HK-2 (cell line): ENCODE data around the gene KISS1R.
A peak's percentile ranks its signal among the peaks of the same experiment; 100 is the strongest.

ENCODE experiments used
- DNase-seq: peaks from one replicate; pipeline ENCODE4 v3.0.0-alpha.2; 2018; ENCODE audit not compliant: unreplicated experiment

The KISS1R gene

DNA sequence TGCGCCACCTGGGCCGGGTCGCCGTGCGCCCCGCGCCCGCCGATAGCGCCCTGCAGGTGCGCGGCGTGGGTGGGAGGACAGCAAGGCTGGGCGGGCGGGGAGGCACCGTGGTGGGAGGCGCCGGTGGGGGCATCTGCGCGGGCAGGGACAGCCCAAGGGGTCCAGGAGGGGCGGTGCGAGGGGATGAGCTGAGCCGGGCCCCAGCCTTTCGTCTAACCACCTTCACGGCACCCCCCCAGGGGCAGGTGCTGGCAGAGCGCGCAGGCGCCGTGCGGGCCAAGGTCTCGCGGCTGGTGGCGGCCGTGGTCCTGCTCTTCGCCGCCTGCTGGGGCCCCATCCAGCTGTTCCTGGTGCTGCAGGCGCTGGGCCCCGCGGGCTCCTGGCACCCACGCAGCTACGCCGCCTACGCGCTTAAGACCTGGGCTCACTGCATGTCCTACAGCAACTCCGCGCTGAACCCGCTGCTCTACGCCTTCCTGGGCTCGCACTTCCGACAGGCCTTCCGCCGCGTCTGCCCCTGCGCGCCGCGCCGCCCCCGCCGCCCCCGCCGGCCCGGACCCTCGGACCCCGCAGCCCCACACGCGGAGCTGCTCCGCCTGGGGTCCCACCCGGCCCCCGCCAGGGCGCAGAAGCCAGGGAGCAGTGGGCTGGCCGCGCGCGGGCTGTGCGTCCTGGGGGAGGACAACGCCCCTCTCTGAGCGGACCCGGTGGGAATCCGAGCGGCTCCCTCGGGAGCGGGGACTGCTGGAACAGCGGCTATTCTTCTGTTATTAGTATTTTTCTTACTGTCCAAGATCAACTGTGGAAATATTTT is 3.1 kb downstream of the KISS1R start:
- peak; percentile 31 for DNase-seq

DNA sequence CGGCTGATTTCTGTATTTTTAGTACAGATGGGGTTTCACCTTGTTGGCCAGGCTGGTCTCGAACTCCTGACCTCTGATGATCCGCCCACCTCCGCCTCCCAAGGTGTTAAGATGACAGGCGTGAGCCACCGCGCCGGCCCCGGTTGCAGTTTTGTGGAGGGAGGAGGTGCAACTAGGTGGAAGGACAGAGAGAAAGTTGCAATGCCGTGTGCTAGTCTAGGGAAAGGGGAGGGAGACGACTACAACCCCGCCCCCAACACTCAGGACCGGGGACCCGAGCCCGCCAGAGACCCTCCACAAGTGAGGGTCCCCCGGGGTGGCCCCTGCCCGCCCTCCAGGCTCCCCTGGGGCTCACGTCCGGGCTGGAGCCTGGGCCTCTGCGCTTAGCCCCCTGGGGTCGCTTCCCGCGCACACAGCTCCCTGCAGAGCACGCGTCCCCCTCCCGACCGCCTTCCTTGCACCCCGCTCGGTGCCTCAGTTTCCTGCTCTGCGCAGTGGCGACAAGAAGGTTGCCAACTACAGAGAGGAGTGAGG is 7.5 kb downstream of the KISS1R start:
- peak; percentile 29 for DNase-seq

DNA sequence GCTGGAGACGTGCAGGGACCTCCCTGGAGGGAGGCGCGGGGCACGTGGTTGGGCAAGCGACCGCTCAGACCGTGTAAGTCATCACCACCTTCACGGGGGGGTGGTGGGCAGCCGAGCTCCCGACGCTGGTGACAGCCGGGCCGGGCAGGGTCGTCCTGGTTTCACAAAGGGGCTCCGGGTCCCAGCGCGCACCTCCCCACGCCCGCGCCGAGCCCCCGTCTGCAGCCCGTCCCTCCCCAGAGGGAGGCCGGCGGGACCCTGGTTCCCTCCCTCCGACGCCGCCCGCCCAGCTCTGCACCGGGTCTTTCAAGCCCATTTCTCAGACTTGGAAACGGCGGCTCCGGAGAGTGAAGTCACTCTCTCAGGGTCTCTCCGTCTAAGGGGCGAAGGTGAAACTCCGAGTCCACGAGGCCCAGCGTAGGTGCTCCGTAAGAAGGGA is 8.0 kb downstream of the KISS1R start:
- peak; percentile 68 for DNase-seq

DNA sequence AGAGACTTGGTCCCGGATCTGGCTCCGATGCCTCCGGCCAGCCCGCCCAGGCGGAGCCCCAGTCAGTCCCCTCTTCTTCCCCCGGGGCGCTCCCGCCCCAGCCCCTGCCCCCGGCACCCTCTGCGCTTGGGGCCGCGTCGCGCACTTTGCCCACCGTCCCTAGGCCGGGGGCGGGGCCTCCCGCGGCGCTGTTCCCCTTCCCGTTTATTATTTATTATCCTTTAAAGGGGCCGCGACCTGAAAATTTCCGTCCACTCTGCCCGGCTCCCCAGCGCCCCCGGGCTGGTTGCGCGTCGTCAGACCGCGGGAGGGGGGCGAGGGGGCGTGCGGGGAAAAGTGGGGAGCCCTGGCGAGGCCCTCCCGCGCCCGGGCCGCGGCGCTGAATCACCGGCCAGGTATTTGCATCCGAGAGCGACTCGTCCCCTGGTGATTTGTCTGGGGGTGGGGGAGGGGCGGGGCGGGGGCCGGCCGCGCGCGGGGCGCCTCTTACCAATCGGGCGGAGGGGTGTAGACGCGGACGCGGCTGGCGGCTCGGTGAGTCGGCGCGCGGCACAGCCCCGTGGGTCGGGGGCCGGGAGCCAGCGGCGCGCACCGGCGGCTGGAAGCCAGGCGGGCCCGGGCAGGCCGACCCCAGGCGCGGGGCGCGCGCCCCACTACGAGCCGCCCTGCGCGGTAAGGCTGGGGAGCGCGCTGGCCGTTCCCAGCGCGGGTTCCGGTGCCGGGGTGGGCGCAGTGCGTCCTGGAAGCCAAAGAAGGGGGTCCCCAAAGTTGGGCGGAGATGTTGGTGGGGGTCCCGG is 8.6 kb downstream of the KISS1R start, which contains the start of gene ARID3A:
ARID3A (plus strand) TSS at position 510 of the 797 bp plus-strand sequence. CDS start 3,494 bp downstream, outside the sequence.
- peak; percentile 88 for DNase-seq

DNA sequence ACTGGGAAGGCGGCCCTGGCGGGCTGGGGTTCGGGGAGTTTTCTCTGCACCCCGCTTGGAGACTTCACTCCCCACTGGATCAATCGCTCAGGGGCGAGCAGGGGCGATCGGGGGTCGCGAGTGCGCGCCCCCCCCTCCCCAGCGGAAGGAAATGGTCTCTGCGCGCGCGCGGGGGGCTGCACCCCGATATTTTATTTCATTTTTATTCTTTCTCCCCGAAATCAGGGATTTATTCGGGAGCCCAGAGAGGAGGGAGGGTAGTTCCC is 9.1 kb downstream of the KISS1R start:
- DNase-seq = no peak

DNA sequence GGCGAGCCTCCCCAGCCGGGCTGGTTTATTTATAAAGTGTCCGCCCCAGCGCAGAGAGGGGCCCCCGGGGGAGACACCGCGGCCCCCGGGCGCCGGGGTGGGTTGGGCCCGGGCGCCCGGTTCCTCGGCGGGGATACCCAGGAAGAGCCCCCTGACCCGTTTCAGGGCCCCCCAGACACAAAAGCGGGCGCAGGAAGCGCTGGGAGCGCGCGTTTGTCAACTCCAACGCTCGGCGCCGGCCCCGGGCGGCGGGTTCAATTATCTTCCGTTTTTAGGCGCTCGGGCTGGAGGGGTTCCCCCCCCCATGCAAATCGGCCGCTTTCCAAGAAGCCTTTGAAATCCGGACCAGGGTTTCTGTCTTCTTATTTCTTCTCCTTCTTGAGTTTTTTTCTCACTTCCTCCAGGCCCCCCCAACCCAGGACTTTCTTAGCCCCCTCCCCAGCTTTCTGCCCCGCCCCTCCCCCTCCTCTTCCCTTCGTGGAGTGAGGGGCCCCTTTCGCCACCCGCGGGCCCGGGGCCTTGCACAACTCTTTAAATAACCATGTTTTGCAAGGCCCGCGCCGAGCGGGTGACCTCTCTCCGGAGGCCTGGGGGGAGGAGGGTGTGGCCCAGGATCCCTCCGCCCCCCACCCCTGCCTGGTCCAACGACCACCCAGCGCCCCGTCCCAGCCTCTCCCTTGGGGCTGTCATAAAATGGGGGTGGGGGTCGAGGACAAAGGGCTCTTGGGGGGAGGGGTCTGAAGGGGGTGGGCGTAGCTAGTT is 9.6 kb downstream of the KISS1R start:
- peak; percentile 30 for DNase-seq

DNA sequence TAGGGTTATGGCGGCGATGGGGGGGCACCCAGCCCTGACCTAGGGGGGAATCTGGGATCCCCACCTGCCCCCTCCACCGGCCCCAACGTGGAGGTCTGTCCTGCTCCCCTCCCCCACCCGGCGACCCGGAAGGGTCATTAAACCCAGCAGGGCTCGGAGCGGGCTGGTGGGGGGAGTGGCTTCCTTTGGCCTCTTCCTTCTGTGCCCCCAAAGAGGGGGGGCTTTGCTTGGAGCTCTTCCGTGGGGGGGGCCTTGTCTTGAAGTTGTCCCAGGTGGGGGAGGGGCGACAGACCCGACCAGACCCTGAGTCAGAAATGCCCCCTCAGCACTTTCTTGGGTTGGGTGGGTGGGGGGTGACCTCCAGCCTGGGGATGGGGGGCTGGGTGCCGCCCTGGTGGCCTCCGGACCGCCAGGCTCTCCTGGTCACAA is 10.2 kb downstream of the KISS1R start:
- DNase-seq = no peak

DNA sequence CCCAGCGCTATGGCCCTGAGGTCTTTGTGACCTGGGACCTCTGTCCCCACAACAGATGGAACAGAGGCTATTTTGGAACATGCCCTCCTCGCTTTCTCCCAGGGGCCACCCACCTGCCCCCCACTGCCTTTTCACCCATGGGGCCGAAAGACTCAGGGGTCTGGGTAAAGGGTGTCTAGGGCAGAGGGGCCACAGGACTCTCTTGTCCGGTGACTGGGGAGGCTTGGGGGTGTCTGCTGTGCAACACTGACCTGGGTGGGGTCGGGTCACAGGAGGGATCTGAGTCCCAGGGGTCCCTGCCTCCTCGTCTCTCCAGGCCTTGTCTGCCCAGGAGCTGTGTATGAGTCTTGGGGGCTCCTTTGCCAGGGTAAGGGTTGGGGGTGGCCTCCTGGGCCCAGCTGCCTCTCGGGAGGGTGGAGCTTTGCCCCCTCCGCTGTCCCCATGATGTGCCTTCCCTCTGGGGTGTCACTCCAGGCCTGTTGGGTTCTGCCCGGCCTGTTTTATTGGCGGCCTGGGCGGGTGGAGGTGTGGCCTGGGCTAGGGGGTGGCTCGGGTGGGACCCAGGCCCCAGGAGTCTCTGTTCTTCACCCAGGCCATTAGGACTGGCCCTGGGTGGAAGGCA is 10.8 kb downstream of the KISS1R start:
- no peak for DNase-seq

DNA sequence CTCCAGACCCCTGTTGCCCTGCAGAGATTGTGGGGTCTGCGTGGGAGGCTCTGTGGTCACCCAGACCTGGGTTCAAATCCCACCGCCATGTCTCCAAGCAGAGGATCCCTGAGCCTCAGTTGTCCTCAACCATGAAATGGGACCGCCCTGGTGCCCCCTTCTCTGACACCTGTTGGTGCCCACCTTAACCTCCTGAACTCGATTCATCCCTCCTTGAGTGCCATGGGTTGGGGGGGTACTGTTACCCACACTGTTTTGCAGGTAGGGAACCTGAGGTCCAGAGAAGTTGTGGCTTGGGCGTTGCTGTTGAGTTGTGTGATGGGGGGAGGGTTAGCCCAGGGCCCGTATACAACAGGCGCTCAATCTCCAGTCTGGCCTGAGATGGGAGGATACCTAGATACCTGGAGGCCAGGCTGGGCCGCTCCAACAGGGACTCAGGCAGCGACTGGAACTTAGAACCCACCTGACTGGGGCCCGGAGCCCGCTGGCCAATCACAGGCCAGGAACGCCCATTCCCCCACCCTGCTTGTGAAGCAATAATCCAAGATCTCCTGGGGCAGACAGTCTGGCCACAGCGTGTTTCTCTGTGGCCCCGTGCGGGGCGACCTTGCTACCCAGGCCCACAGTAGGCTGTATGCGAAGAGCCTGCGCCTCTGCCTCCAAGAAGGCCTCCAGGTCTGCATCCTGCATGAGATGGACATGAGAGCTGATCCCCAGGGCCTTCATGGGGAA is 11.5 kb downstream of the KISS1R start:
- DNase-seq = no peak

DNA sequence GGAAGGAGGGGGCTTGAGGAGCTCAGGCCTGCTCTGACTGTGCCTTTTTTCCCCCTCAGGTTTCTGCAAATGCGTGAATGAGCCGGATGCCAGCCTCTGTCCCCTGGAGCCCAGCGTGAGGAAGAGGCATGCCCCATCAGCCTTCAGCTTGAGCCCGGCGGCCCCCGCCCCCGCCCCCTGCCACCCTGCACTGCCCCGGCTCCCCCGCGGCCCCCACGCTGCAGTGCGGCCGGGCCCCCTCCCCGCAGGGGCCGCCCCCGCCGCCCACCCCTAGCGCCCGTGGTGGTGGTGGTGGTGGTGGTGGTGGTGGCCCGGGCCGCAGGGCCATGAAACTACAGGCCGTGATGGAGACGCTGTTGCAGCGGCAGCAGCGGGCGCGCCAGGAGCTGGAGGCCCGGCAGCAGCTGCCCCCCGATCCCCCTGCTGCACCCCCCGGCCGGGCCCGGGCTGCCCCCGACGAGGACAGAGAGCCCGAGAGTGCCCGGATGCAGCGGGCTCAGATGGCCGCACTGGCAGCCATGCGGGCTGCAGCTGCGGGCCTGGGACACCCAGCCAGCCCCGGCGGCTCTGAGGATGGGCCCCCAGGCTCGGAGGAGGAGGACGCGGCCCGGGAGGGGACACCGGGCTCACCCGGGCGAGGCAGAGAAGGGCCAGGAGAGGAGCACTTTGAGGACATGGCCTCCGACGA is 12.2 kb downstream of the KISS1R start:
- DNase-seq = no peak

DNA sequence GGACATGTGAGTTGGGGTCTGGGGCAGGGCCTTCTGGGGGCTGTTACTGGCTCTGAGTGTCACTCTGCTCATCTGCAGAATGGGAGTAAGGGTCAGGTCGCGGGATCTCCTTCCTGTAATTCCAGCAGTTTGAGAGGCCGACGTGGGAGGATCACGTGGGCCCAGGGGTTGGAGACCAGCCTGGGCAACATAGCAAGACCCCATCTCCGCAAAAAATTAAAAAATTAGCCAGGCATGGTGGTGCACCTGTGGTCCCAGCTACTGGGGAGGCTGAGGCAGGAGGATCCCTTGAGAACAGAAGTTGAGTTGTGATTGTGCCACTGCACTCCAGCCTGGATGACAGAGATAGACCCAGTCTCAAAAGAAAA is 12.7 kb downstream of the KISS1R start:
- DNase-seq = no peak

DNA sequence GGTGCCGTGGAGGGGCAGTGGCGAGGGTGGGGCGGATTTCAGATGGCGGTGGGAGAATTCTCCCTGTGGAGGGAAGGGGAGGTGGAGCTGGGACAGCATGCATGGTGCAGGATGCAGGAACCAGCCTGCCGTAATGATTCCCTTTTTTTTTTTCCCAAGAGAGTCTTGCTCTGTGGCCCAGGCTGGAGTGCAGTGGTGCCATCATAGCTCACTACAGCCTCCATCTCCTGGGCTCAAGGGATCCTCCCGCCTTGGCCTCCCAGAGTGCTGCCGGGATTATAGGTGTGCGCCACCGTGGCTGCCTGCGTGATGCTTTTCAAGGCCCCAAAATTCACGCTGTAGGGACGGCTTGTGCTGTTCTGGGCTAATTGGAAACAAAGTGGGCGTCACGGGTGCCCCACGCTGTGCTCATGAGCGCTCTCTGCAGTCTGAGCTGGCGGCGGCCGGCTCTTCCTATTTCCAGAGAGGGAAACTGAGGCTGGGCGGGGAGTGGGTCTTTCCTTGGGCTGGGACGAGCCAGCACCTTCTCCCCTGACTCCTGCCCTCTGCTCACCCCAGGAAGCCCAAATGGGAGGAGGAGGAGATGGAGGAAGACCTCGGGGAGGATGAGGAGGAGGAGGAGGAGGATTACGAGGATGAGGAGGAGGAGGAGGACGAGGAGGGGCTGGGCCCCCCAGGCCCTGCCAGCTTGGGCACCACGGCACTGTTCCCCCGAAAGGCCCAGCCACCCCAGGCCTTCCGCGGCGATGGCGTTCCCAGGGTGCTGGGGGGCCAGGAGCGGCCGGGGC is 14.9 kb downstream of the KISS1R start:
- DNase-seq = no peak

DNA sequence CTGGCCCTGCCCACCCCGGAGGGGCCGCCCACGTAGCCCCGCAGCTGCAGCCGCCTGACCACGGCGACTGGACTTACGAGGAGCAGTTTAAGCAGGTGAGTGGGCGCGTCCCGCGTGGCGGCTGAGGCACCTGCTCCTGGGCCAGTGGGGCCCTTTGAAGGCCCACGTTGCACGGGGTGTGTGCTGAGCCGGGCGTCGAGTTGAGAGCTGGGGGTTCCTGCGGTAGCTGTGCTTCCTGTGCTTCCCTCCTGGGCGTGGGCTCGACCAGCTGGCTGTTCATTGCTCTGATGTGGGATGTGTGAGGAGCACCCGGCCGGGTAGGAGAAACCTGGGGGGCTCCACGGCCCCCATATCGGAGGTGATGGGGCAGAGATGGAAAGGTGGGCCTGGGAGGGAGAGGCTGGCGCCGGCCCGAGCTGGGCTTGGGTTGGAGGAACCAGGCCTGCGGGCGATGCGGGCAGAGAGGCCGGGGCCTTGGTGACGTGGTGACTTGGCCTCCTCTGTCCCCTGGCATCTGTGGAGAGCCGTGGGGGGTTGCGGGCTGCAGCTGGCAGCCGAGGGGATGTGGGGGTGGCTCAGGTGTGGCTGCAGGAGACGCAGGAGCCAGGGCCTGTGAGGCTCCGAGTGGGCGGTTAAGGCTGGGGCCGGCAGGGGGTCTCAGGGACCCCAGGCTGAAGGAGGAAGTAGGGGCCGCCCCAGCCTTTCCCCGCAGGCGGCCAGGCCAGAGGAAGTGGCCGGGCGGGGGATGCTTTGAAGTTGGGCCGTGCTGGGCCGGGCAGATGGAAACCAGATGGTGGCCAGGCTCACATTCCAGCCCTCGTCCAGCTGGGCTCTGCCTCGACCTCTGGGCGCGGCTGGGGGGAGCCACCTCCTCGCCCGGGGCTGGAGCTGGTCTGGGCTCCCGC is 15.8 kb downstream of the KISS1R start:
- DNase-seq = no peak

DNA sequence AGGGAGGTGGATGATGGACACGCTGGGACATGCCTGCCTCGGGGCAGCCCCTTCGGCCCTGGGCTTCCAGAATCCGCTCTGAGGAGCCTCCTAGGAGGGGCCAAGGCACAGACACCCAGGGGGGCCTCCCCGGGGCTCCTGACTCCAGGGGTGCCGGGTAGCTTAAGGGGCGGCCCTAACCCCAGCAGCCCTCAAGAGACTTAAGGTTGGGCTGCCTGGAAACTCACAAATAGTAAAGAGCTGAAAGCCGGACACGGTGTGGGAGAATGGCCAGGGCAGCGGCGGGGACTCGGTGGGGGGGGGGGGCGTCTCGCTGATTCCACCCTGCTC is 16.4 kb downstream of the KISS1R start:
- no peak for DNase-seq

DNA sequence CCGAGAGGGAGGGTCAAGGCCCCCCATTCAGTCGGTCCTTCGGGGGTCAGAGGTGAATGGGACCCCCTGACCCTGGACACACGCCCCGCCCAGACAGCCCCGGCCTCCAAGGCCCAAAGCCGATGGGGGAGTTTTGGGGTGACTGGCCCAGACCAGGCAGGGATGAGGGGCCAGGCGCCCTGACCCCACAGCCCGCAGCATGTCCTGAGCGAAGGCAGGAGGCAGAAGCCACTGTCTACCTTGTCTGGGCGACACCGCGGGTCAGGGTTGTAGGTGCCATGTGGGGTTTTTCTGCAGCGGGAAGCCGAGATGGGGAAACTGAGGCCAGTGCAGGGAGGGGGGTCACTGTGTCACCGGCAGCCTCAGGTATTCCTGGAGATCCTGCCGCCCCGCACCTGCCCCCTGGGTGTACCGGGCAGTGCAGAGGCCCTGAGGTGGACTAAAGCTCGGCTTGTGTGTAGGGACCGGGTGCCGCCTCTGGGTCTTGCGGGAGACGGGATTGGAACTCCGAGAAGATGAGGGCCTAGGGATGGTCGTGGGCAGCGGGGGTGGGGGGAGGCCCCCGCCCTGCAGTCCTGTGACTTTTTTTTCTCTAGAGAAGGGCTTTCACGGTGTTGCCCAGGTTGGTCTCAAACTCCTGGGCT is 17.2 kb downstream of the KISS1R start:
- no peak for DNase-seq

DNA sequence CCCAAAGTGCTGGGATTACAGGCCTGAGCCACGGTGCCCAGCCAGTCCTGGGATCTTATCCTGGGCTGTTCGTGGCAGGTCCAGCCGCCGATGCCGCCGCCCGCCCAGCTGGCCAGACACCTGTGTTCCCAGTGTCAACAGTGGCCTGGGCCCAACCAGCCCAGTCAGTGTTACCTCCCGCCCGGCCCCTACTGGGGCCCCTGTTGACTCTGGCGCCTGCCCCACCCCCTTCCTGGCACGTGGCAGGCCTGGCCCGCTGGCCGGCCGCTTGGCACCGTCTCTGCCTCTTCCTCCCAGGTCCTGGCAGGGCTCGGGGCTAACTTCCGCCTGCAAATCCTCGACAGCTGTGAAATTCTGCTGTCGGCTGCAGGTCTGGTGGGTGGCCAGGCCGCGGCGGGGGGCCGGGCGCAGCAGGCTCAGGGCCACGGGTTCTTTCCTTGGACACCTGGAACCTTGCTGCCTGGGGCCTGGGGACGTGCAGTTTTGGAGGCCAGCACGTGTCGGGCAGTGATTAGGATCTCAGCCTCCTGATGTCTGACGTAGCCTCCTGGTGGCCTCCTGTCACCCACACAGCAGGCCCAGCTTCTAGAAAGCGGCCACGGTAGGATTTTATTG is 17.8 kb downstream of the KISS1R start:
- DNase-seq = no peak

DNA sequence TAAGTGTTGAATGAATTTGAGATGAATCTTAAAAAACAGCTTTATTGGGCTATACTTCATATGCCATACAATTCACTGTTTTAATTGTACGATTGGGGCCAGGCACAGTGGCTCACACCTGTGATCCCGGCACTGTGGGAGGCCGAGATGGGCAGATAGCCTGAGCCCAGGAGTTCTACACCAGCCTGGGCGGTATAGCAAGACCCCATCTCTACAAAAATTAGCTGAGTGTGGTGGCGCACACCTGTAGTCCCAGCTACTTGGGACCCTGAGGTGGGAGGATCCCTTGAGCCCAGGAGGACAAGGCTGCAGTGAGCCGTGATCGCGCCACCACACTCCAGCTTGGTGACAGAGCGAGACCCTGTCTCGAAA is 19.0 kb downstream of the KISS1R start:
- no peak for DNase-seq

DNA sequence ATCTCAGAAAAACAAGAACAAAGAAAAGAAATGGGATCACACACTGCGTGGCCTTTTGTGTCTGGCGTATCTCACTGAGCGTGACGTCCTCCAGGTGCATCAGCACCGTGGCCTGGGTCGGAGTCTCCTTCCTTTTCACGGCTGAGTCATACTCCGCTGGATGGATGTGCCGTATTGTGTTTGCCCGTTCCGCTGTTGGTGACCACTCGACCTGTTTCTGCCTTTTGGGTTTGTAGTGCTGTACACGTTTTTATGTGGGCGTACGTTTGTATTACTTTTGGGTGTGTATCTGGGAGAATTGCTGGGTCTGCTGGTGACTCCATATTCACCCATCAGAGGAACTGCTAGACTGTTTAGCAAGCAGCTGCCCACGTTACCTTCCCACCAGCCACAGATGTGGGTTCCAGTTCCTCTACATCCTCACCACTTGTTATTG is 20.1 kb downstream of the KISS1R start:
- DNase-seq = no peak
